HCT116 (cell line): ENCODE measurements around the gene ARMC3.

ENCODE experiments used
- CBX3 ChIP-seq: IDR thresholded peaks from 2 replicates; pipeline ENCODE4 v1.6.1; 2012; ENCODE audit warnings: low read depth
- CEBPB ChIP-seq: IDR thresholded peaks from 2 replicates; pipeline ENCODE4 v1.6.1; 2012; ENCODE audit warnings: low read depth
- EGR1 ChIP-seq: IDR thresholded peaks from 2 replicates; pipeline ENCODE4 v1.6.1; 2012; ENCODE audit warnings: low read depth
- EZH2 ChIP-seq: fragments of 200-600 bp; sonication (generic); IDR thresholded peaks from 2 replicates; pipeline ENCODE4 v1.6.1; 2017; ENCODE audit warnings: antibody characterized with exemption, mixed run types
- JUND ChIP-seq: IDR thresholded peaks from 2 replicates; pipeline ENCODE4 v1.6.1; 2012
- POLR2A ChIP-seq: IDR thresholded peaks from 2 replicates; pipeline ENCODE4 v1.7.0; 2011; ENCODE audit warnings: borderline replicate concordance; ENCODE audit not compliant: insufficient read depth, insufficient read length; ENCODE audit errors: extremely low read depth
- REST ChIP-seq: IDR thresholded peaks from 2 replicates; pipeline ENCODE4 v1.6.1; 2012; ENCODE audit warnings: low read depth
- YY1 ChIP-seq: IDR thresholded peaks from 2 replicates; pipeline ENCODE4 v1.6.1; 2011; ENCODE audit warnings: low read length, low read depth, moderate library complexity, mild to moderate bottlenecking; ENCODE audit not compliant: insufficient replicate concordance; ENCODE audit errors: extremely low read depth
- TF ChIP-seq, protein P1 (sequence below), 3 experiments: fragments of 200-600 bp in 1 of 3; sonication (generic) in 1 of 3; IDR thresholded peaks in 2 of 3; conservative IDR thresholded peaks in 1 of 3; 2 replicates each; pipeline ENCODE4 v1.5.1; 2012 to 2017; ENCODE audit warnings: low read depth in 2 of 3, low read length in 2 of 3, antibody characterized with exemption in 1 of 3, borderline replicate concordance in 1 of 3, control low read depth in 1 of 3, mild to moderate bottlenecking in 1 of 3, mixed read lengths in 1 of 3, mixed run types in 1 of 3, moderate library complexity in 1 of 3; ENCODE audit not compliant: insufficient read depth in 1 of 3
- TF ChIP-seq, protein P2 (sequence below): IDR thresholded peaks from 2 replicates; pipeline ENCODE4 v1.6.1; 2011; ENCODE audit warnings: mild to moderate bottlenecking, low read length, moderate library complexity; ENCODE audit not compliant: insufficient replicate concordance; ENCODE audit errors: extremely low read depth

GRCh38 chr10:23051278-23051677, 123.4 kb downstream of the ARMC3 start:
- TF ChIP-seq JUND (no peak), REST (no peak), EZH2 (no peak), POLR2A (no peak), YY1 (no peak), CEBPB (no peak), EGR1 (no peak), CBX3 (no peak)
- TF ChIP-seq, protein P1, sequence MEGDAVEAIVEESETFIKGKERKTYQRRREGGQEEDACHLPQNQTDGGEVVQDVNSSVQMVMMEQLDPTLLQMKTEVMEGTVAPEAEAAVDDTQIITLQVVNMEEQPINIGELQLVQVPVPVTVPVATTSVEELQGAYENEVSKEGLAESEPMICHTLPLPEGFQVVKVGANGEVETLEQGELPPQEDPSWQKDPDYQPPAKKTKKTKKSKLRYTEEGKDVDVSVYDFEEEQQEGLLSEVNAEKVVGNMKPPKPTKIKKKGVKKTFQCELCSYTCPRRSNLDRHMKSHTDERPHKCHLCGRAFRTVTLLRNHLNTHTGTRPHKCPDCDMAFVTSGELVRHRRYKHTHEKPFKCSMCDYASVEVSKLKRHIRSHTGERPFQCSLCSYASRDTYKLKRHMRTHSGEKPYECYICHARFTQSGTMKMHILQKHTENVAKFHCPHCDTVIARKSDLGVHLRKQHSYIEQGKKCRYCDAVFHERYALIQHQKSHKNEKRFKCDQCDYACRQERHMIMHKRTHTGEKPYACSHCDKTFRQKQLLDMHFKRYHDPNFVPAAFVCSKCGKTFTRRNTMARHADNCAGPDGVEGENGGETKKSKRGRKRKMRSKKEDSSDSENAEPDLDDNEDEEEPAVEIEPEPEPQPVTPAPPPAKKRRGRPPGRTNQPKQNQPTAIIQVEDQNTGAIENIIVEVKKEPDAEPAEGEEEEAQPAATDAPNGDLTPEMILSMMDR (IDR thresholded peaks at IDR 0.05 in 2 of 3, conservative IDR thresholded peaks at IDR 0.05 in 1 of 3; ENCODE audit: borderline replicate concordance in 1 of 3, insufficient read depth in 1 of 3, low read depth in 2 of 3, low read length in 2 of 3): no peak
- TF ChIP-seq, protein P2, sequence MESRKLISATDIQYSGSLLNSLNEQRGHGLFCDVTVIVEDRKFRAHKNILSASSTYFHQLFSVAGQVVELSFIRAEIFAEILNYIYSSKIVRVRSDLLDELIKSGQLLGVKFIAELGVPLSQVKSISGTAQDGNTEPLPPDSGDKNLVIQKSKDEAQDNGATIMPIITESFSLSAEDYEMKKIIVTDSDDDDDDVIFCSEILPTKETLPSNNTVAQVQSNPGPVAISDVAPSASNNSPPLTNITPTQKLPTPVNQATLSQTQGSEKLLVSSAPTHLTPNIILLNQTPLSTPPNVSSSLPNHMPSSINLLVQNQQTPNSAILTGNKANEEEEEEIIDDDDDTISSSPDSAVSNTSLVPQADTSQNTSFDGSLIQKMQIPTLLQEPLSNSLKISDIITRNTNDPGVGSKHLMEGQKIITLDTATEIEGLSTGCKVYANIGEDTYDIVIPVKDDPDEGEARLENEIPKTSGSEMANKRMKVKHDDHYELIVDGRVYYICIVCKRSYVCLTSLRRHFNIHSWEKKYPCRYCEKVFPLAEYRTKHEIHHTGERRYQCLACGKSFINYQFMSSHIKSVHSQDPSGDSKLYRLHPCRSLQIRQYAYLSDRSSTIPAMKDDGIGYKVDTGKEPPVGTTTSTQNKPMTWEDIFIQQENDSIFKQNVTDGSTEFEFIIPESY: no peak
